Mucosa of descending colon (tissue), 3 donors: ENCODE results near the gene ZNF827. TPM values are rescaled to one million over a fixed set of nuclear protein-coding genes. Genes with fewer than 3 reads are reported as not detected.
A peak's percentile ranks its signal among the peaks of the same experiment; 100 is the strongest.

Source experiments
- ATAC-seq: fragments of 200-7000 bp; cut with Tn5 transposase; one replicate; pipeline ENCODE4 v1.9.1; 2020; ENCODE audit warnings: mild to moderate bottlenecking, moderate library complexity
- DNase-seq, 3 donors: peaks; one replicate each; pipeline ENCODE4 v3.0.0-alpha.2; 2020
- H3K36me3 ChIP-seq: fragments of 200-600 bp; one replicate; pipeline ENCODE4 v1.8.0; 2021; ENCODE audit warnings: low read depth, mild to moderate bottlenecking
- H3K4me1 ChIP-seq: fragments of 200-600 bp; one replicate; pipeline ENCODE4 v1.8.0; 2021; ENCODE audit warnings: low read depth, mild to moderate bottlenecking
- H3K4me3 ChIP-seq: fragments of 200-600 bp; one replicate; pipeline ENCODE4 v1.8.0; 2021; ENCODE audit warnings: mild to moderate bottlenecking
- H3K9me3 ChIP-seq: fragments of 200-600 bp; one replicate; pipeline ENCODE4 v1.8.0; 2021; ENCODE audit warnings: mild to moderate bottlenecking
- intact Hi-C, 2 donors: fragments of 100-400 bp; cut with DNase I in 1 of 2; cut with micrococcal nuclease in 1 of 2; formaldehyde crosslinking; loops; one replicate each; pipeline versions ENCODE4 v1.11.0 to v1.11.1; 2022; cut with DNase I, micrococcal nuclease
- total RNA-seq, 3 donors: library from RNA; stranded (reverse); fragmentation: NEBNext Ultra II Directional in 2 of 3; extraction: Animal tissue kit (Norgen Biotek cat#: 25700) in 2 of 3; gene quantifications; one replicate each; pipeline versions ENCODE4 v1.2.1 to v1.2.4, GENCODE V29; 2021 to 2023
- TF ChIP-seq, protein P1 (sequence below): fragments of 200-600 bp; IDR thresholded peaks from one replicate; pipeline ENCODE4 v1.8.0; 2022; ENCODE audit warnings: antibody characterized with exemption, mild to moderate bottlenecking
- donor health status: DM: no; HTN: no; CAD: no; lungs with moderate emphysema.
- donor health status: DM: no; HTN: no; CAD: no.
- donor health status: DM: no; HTN: yes; CAD: no.

ZNF827 gene
- total RNA-seq, 3 donors from 2014 or later, result 21.9 to 37.4 (median 29.7) TPM

DNA sequence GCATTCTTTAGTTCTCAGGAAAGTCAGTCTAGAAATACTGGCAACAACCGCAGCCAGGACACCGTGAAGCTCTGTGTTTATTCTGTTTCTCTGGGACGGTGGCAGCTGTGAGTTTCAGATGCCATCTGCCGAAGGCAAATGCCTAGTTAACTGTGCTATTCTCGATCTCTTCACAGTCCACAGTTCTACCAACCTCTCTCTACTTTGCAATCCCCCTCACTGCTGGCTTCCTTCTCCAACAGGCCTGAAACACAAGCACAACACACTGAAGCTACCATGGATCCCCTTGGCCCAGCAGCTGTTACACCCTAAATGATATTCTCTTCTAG, 118.8 kb downstream of the ZNF827 start:
- intact Hi-C loops, result no loop called here
- peak; percentile 23 for ATAC-seq
- TF ChIP-seq, protein P1, sequence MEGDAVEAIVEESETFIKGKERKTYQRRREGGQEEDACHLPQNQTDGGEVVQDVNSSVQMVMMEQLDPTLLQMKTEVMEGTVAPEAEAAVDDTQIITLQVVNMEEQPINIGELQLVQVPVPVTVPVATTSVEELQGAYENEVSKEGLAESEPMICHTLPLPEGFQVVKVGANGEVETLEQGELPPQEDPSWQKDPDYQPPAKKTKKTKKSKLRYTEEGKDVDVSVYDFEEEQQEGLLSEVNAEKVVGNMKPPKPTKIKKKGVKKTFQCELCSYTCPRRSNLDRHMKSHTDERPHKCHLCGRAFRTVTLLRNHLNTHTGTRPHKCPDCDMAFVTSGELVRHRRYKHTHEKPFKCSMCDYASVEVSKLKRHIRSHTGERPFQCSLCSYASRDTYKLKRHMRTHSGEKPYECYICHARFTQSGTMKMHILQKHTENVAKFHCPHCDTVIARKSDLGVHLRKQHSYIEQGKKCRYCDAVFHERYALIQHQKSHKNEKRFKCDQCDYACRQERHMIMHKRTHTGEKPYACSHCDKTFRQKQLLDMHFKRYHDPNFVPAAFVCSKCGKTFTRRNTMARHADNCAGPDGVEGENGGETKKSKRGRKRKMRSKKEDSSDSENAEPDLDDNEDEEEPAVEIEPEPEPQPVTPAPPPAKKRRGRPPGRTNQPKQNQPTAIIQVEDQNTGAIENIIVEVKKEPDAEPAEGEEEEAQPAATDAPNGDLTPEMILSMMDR, result no peak
- peak in 1 of 3 donors; percentile 5 for DNase-seq
- Histone ChIP-seq H3K36me3 (no peaks in the 10 kb centered on the region), H3K4me3 (no peak overlapping the region), H3K9me3 (no peaks in the 10 kb centered on the region), H3K4me1 (no peaks in the 10 kb centered on the region)

DNA sequence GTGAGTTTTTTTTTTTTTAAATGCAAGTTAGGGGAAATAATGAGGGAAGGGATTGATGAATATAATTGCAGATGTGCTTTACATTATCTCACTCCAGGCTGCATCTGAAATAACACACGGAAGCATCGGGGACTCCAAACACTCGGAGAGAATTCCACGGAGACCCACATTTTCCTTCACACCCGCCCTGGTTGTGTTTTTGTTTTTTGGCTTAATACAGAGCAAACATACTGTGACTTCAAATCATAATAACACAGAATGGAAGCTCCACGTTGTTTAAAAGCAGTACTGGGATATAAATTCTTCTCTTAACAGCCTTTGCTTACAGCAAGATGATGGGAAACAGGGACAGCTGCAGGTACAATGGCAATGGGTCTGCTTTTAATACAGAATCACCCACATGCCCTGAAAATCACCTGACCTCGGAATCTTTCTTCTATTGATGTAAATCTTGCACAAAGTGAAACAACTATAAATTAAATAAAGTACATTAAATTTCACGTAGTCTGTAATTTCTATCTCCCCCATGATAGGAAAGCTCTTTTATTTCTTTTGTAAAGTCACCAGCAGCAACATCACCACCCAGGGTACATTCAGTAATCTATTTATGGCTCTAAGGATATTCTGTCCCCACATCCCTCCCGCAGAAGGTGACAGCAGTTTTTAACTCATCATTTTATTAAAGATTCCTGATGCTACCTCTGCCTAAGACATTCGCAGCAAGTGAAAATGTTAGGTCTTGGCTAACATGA, 119.3 kb downstream of the ZNF827 start:
- TF ChIP-seq, protein P1, result no peak

DNA sequence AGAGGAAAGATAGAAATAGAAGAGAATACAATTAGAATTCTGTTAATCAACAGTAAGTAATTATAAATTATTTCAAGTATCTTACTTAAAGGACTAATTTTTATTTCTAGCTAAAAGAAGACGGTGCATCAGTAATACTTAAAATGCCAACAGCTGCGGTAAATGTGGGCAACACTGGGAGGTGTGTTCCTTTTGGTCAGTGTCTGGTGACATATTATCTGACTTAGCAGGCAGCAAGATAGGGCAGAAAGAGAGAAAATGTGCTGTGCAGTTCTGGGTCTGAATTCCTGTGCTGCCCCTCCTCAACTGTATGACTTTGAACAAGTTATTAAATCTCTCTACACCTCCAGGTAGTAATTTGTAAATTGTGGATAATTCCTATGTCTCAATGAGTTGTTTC, 120.6 kb downstream of the ZNF827 start:
- no peak for DNase-seq
- no peaks in the 10 kb centered on the region for H3K36me3 ChIP-seq
- TF ChIP-seq, protein P1, result no peak
- H3K9me3 ChIP-seq, result no peaks in the 10 kb centered on the region
- H3K4me3 ChIP-seq, result no peak overlapping the region
- no peak for ATAC-seq
- intact Hi-C loops, result no loop called here
- no peaks in the 10 kb centered on the region for H3K4me1 ChIP-seq

More for the DNA sequence above, 119.3 kb downstream of the ZNF827 start:
- H3K4me3 ChIP-seq, result no peak overlapping the region
- ATAC-seq, result no peak
- H3K36me3 ChIP-seq, result no peaks in the 10 kb centered on the region
- no peak for DNase-seq
- H3K4me1 ChIP-seq, result no peaks in the 10 kb centered on the region
- no peaks in the 10 kb centered on the region for H3K9me3 ChIP-seq
- intact Hi-C loops, result no loop called here

DNA sequence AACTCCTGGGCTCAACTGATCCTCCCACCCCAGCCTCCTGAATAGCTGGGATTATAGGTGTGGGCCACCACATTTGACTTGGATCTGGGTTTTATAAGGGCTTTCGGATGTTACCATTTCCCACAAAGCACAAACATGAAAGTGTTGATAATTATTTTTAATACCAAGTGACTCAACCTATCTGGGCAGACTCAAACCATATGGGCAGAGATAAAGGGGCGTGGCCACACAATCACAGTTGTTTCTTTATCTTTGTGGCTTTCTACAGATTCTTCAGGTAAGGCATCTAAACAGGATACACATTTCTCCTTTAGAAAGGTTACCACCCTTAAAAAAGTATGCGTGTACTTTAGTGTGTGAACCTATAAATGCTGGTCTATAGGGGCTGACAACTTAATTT, 122.5 kb downstream of the ZNF827 start:
- Histone ChIP-seq H3K9me3 (no peaks in the 10 kb centered on the region), H3K4me3 (no peak overlapping the region), H3K36me3 (no peaks in the 10 kb centered on the region), H3K4me1 (no peaks in the 10 kb centered on the region)
- intact Hi-C loops, result no loop called here
- ATAC-seq (no peak), DNase-seq (no peak)
- TF ChIP-seq, protein P1, result no peak

DNA sequence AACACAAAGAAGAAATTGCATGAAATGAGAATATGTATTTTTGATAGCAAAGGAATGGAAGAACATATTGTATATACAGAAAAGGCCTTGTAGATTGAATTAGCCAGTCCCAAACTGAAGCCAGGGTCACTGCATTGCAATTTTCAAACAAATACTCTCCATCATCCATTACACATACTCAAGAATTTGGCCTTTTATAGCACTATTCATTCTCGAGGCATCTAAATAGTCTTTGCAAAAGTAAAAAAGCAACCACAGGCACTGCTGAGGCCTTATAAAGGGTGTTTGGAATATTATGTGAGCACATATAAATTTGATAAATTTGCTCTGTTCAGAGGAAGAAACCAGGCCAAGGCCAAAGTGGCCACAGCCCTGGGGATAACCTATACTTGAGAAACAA, 123.0 kb downstream of the ZNF827 start:
- intact Hi-C loops, result no loop called here
- H3K36me3 ChIP-seq, result no peaks in the 10 kb centered on the region
- no peaks in the 10 kb centered on the region for H3K9me3 ChIP-seq
- TF ChIP-seq, protein P1, result no peak
- no peak for ATAC-seq
- H3K4me3 ChIP-seq, result no peak overlapping the region
- no peaks in the 10 kb centered on the region for H3K4me1 ChIP-seq
- no peak for DNase-seq
